ENCODE results near the gene GPR89B. TPM values are rescaled to one million over a fixed set of nuclear protein-coding genes. Genes with fewer than 3 reads are reported as not detected.
A peak's percentile ranks its signal among the peaks of the same experiment; 100 is the strongest.
"Not testable (repeated sequence)": the region's sequence is repeated elsewhere in the genome, so short reads cannot be mapped to it uniquely, and the experiment has no call there.

The GPR89B gene
- total RNA-seq, 2 experiments from 2014 or later, result 13.2 to 21.1 TPM

GRCh38 chr1:147942563-147942962, 14.3 kb downstream of the GPR89B start:
- DNase-seq; ATAC-seq; intact Hi-C loops (cut with DNase I, micrococcal nuclease); CTCF ChIA-PET; POLR2A ChIA-PET; H3K36me3 Mint-ChIP-seq (ENCODE audit: low read depth); H3K27me3 Mint-ChIP-seq; H3K9me3 Mint-ChIP-seq (ENCODE audit: low read depth); H3K4me3 Mint-ChIP-seq; H3K27ac Mint-ChIP-seq; H3K4me1 Mint-ChIP-seq: not testable (repeated sequence)

- POLR2A ChIA-PET; H3K4me3 Mint-ChIP-seq; ATAC-seq; H3K27me3 Mint-ChIP-seq; H3K9me3 Mint-ChIP-seq (ENCODE audit: low read depth); DNase-seq; CTCF ChIA-PET; H3K4me1 Mint-ChIP-seq; H3K36me3 Mint-ChIP-seq (ENCODE audit: low read depth); H3K27ac Mint-ChIP-seq; intact Hi-C loops (cut with DNase I, micrococcal nuclease): not testable (repeated sequence)
These were observed 21.3 kb downstream of the GPR89B start for GRCh38 chr1:147949517-147949916.

- H3K27me3 Mint-ChIP-seq; H3K27ac Mint-ChIP-seq; H3K9me3 Mint-ChIP-seq (ENCODE audit: low read depth); H3K4me1 Mint-ChIP-seq; H3K4me3 Mint-ChIP-seq; CTCF ChIA-PET; H3K36me3 Mint-ChIP-seq (ENCODE audit: low read depth); intact Hi-C loops (cut with DNase I, micrococcal nuclease); POLR2A ChIA-PET; ATAC-seq; DNase-seq: not testable (repeated sequence)
These were observed 30.7 kb downstream of the GPR89B start for GRCh38 chr1:147958906-147959305.

- ATAC-seq; POLR2A ChIA-PET; CTCF ChIA-PET; H3K27ac Mint-ChIP-seq; H3K4me1 Mint-ChIP-seq; DNase-seq; intact Hi-C loops (cut with DNase I, micrococcal nuclease); H3K27me3 Mint-ChIP-seq; H3K4me3 Mint-ChIP-seq; H3K36me3 Mint-ChIP-seq (ENCODE audit: low read depth); H3K9me3 Mint-ChIP-seq (ENCODE audit: low read depth): not testable (repeated sequence)
These were observed 31.5 kb downstream of the GPR89B start for GRCh38 chr1:147959680-147960079.

- intact Hi-C loops (cut with DNase I, micrococcal nuclease); H3K27ac Mint-ChIP-seq; H3K4me3 Mint-ChIP-seq; CTCF ChIA-PET; POLR2A ChIA-PET; H3K9me3 Mint-ChIP-seq (ENCODE audit: low read depth); DNase-seq; H3K36me3 Mint-ChIP-seq (ENCODE audit: low read depth); H3K4me1 Mint-ChIP-seq; H3K27me3 Mint-ChIP-seq: not testable (repeated sequence)
- ATAC-seq, result peak; percentile 55
These were observed 36.4 kb downstream of the GPR89B start for GRCh38 chr1:147964575-147964974.

- H3K4me1 Mint-ChIP-seq; H3K27ac Mint-ChIP-seq; intact Hi-C loops (cut with DNase I, micrococcal nuclease); CTCF ChIA-PET; POLR2A ChIA-PET; H3K27me3 Mint-ChIP-seq; DNase-seq; H3K4me3 Mint-ChIP-seq; H3K36me3 Mint-ChIP-seq (ENCODE audit: low read depth); H3K9me3 Mint-ChIP-seq (ENCODE audit: low read depth): not testable (repeated sequence)
- ATAC-seq, result peak; percentile 85
These were observed 38.4 kb downstream of the GPR89B start for GRCh38 chr1:147966657-147967056.

GRCh38 chr1:147978896-147979651, 50.9 kb downstream of the GPR89B start:
- H3K9me3 Mint-ChIP-seq (ENCODE audit: low read depth); intact Hi-C loops (cut with DNase I, micrococcal nuclease); H3K4me1 Mint-ChIP-seq; CTCF ChIA-PET; H3K27ac Mint-ChIP-seq; H3K27me3 Mint-ChIP-seq; H3K4me3 Mint-ChIP-seq; POLR2A ChIA-PET: not testable (repeated sequence)
- DNase-seq (peak; percentile 10), ATAC-seq (peak; percentile 30)
- peaks cover 21% of the 10 kb centered on the region for H3K36me3 Mint-ChIP-seq (ENCODE audit: low read depth)

GRCh38 chr1:147985374-147985773, 57.2 kb downstream of the GPR89B start:
- H3K9me3 Mint-ChIP-seq (ENCODE audit: low read depth); CTCF ChIA-PET; H3K4me1 Mint-ChIP-seq; H3K27ac Mint-ChIP-seq; H3K27me3 Mint-ChIP-seq; intact Hi-C loops (cut with DNase I, micrococcal nuclease); POLR2A ChIA-PET; H3K4me3 Mint-ChIP-seq: not testable (repeated sequence)
- ATAC-seq (peak; percentile 63), DNase-seq (peak; percentile 15)
- H3K36me3 Mint-ChIP-seq (ENCODE audit: low read depth), result peaks cover 13% of the 10 kb centered on the region

GRCh38 chr1:147987893-147988292, 59.7 kb downstream of the GPR89B start:
- not testable (repeated sequence) for ATAC-seq, H3K27ac Mint-ChIP-seq

GRCh38 chr1:147992916-147993315, 64.7 kb downstream of the GPR89B start:
- H3K27me3 Mint-ChIP-seq; H3K9me3 Mint-ChIP-seq (ENCODE audit: low read depth); H3K27ac Mint-ChIP-seq; intact Hi-C loops (cut with DNase I, micrococcal nuclease); POLR2A ChIA-PET; H3K4me3 Mint-ChIP-seq; CTCF ChIA-PET; DNase-seq: not testable (repeated sequence)
- H3K4me1 Mint-ChIP-seq, result peaks cover 14% of the 10 kb centered on the region
- peak; percentile 14 for ATAC-seq
- peaks cover 17% of the 10 kb centered on the region for H3K36me3 Mint-ChIP-seq (ENCODE audit: low read depth)

More at GRCh38 chr1:147987893-147988292, 59.7 kb downstream of the GPR89B start:
- H3K27me3 Mint-ChIP-seq; DNase-seq; intact Hi-C loops (cut with DNase I, micrococcal nuclease); CTCF ChIA-PET; POLR2A ChIA-PET; H3K4me1 Mint-ChIP-seq; H3K9me3 Mint-ChIP-seq (ENCODE audit: low read depth); H3K4me3 Mint-ChIP-seq: not testable (repeated sequence)
- peaks cover 10% of the 10 kb centered on the region for H3K36me3 Mint-ChIP-seq (ENCODE audit: low read depth)

- CTCF ChIA-PET; POLR2A ChIA-PET; H3K9me3 Mint-ChIP-seq (ENCODE audit: low read depth); H3K27me3 Mint-ChIP-seq; intact Hi-C loops (cut with DNase I, micrococcal nuclease); DNase-seq; H3K4me3 Mint-ChIP-seq: not testable (repeated sequence)
- Mint-ChIP-seq H3K36me3 (ENCODE audit: low read depth) (peaks cover 17% of the 10 kb centered on the region), H3K4me1 (peaks cover 14% of the 10 kb centered on the region), H3K27ac (peak overlapping the region; percentile 69)
- ATAC-seq, result peak; percentile 43
These were observed 65.2 kb downstream of the GPR89B start for GRCh38 chr1:147993400-147993799.

GRCh38 chr1:147993825-147994615, 65.8 kb downstream of the GPR89B start:
- POLR2A ChIA-PET; CTCF ChIA-PET; DNase-seq; H3K4me3 Mint-ChIP-seq; H3K9me3 Mint-ChIP-seq (ENCODE audit: low read depth); H3K27me3 Mint-ChIP-seq; intact Hi-C loops (cut with DNase I, micrococcal nuclease): not testable (repeated sequence)
- Mint-ChIP-seq H3K36me3 (ENCODE audit: low read depth) (peaks cover 17% of the 10 kb centered on the region), H3K4me1 (peaks cover 14% of the 10 kb centered on the region), H3K27ac (peak overlapping the region; percentile 31)
- ATAC-seq, result peak; percentile 52

Measured in activated CD4-positive, alpha-beta T cell treated with anti-CD3 and anti-CD28 coated beads for 36 hours (primary cell).